GF-D8 (cell line): ENCODE data around the gene KEL.

ENCODE experiments used
- DNase-seq: peaks from one replicate; lab custom pipeline; 2025; lab: John Stamatoyannopoulos, UW

Gene KEL

DNA sequence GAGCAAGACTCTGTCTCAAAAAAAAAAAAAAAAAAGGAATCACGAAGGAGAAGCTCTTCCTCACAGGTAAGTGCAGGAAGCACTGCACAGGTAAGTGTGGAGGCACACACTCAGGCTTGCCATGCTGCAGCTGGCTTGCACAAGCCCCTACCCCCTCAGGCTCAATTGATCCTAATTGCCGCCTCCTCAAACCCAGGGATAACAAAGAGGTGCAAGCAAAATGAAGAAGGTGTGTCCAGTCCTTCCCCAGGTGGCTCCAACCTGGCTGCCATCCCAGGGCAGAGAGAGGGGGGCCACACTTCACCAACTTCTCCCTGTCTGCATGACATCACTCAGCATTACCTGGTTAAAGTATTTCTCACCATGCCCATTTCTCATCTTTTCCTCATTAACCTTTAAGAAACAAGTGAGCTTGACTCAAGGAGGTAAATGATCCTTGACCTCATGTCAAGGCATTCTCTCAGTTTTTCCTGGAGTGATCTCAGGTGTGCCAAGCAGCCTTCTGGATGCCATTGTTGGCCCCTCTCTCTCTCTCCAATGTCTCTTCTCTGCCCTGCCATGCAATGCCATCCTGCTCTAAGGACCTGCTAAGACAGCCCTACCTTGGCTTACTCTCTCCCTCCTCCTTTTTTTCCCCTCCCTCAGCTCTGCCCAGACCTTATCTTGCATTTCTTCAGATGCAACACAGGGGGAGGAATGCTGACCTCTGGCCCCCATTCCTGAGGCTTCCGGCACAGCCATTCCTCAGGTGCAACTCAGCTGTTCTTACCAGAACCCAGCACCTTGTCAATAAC is 63.6 kb downstream of the KEL start:
- no peak for DNase-seq

DNA sequence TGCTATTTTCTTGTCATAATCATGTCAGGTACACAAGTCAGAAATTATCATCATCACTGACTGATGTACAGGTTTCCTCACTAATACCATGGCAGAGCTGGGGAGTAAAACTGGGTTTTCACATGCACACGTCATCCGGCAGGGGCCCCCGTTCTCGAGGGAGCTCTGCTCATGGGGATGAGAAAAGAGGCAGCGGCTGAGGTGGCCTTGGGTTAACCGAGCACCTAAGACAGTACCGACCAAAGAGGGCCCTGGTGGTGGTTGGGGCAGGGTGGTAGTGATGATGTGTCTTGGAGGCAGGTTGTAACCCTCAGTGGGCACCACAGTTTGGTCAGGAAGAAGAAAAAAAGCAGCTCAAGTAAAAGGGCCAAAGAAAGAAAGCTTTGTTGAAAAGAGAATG is 64.5 kb downstream of the KEL start:
- no peak for DNase-seq

DNA sequence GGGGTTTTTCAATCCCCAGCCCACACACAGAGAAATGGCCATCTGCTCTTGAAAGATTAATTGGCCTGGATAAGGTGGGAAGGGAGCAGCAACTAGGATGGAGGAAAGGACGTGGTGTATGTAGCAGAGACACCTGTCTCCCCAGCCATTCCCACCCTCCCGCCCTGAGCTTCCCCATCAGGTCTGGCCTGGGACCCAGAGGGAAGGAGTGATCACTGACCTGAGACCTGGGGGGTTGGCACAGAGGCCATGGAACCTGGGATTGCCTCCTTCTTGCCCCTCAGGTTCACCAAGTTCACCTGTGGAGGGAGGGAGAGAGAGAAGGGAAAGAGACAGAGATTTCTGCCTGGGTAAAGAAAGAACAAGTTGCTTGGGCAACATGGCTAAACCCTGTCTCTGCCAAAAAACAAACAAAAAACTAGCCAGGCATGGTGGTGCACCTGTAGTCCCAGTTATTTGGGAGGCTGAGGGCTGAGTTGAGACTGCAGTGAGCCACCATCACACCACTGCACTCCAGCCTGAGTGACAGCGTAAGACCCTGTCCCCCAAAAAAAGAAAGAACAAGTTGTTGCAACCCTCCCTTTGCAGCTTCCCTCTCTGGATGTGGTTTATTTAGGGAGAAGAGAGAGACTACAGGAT is 65.3 kb downstream of the KEL start:
- no peak for DNase-seq

DNA sequence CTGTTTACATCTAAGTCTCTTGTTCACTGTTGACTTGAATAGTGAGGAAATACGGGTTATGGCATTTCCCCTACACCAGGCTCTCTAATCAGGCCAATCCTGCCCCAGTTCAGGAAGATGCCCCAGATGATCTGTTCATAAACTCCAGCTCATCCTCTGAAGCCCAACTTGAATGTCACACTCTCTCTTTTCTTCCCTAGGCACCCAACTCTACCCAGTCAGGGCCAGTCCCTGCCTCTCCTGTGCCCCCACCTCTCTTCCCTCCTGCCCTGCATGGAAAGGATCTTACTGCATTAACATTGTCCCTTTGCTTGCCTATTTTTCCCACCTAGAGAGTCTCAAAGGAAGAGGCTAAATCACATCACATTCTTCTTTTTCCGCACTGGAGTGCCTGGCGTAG is 66.0 kb downstream of the KEL start:
- DNase-seq, result no peak

DNA sequence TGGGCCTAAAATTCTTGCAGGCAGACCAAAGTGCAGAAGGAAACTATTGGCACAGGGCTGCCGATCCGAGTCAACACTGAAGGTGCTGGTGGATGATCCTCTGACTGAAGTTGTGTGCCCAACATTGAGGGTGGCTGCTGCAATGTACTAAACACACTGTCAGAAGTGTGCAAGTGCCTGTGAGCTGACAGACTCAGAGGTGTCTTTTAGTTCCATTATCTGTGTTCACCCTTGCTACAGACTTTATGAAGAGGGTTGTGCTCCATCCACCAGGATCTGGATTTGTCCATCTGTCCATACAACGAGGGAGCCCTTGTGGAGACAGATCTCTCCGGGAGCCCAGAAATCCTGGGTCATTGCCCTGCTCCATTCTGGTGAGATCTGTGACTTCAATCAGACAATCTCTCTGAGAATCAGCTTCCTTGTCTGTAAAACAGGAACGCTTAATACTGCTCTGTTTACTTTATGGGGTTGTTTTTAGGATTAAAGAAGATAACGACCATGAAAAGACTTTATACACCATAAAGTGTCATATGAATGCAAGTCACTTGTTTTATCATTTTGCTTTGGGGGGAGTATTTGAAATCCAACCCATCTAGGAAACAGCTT is 67.1 kb downstream of the KEL start:
- no peak for DNase-seq

DNA sequence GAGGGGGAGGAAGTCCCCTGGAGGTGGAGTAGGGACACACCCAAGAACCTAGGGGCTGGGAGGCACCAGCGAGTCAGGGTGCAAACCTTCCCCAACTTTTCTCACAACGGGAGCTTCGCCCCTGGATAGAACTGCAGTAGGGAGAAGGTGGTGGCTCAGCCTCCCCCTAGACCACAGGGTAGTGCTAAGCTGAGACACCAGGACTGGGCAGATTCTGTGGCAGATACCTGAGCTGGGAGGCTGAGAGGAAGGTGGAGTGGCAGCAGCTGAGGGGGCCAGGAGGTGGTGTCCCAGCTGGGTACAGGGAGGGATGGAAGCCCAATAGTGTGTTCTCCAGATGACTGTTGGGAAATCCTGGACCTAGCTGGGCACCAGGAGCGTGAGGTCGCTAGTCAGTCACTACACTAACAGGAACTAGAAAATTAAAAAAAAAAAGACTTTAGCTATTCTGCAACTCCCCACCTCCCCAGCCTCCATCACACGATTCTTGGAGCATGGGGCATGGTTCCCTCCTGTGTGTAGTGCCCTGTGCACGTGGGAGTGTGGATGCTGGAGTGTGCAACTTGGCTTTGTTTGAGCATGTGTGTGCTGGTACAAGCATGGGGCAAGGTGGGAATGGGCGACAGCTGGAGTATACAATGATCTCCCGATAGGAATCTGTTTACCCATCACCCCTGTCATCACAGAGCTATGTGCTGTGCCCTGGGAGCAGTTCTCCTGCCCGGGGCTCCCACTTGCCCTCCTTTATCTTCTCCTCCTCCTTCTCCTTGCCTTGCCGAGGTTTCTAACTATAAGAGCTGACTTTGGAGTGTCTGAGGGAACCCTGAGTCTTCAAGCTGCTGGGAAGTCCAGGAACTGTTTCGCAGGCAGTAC is 67.8 kb downstream of the KEL start:
- no peak for DNase-seq

DNA sequence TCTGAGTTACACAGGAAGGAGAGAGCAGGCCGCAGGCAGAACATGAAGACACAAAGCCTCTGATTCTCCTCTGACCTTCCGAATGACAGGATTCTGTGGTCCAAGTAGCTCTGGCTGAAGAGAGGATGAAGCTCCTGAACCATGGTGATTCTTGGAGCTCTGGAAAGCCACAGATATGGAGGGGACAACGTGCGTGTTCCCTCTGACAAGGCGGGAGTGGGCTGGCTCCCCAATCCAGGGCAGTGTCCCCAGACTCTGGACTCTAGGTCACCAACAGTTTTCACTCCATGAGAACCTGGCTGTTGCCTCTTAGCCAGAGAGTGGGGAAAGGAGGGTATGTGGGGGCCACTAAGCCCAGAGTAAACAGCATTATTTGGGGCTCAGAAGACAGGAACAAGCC is 69.2 kb downstream of the KEL start:
- DNase-seq, result no peak

DNA sequence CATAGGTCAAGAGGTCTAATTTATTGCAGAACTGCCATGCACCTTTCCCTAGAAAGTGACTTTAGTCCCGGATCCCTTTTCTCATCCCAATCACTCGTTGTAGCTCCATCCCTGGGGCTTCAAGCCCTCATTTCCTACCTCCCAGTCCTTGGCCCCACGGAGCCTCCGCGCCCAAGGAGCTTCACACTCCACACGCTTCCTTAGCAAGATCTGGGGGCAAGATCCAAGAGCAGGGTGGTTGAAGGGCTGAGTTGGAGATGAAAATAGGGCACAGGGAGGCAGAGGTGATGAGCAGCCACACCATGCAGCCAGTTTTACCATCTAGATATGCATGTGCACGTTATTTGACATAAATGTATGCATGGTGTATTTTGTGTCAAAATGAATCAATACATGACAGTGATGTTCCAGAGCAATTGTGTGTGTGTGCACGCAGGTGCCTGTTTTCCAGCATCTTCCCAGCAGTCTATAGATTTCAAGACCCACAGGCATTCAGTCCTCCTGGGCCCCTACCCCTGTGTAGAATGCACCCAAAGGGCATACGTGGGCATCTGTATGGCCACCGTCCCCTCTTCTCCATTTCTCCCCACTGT is 70.6 kb downstream of the KEL start:
- DNase-seq, result no peak
